Esophagus squamous epithelium (tissue), 5 donors: Measurements from ENCODE around the gene SMARCA2. TPM values are rescaled to one million over a fixed set of nuclear protein-coding genes. Genes with fewer than 3 reads are reported as not detected.

Experiments
- DNase-seq: peaks from one replicate; lab custom pipeline; 2025; lab: John Stamatoyannopoulos, UW
- H3K27ac ChIP-seq, 4 donors: fragments of 200-600 bp; sonication (generic); one replicate each; pipeline ENCODE4 v1.5.1; 2016 to 2019; ENCODE audit warnings: mild to moderate bottlenecking in 1 of 4
- H3K27me3 ChIP-seq, 4 donors: fragments of 200-600 bp; sonication (generic); 1 replicate in 3 of 4; 2 replicates in 1 of 4; pipeline versions ENCODE4 v1.5.1 to v1.6.0; 2017 to 2021; ENCODE audit warnings: antibody characterized with exemption in 1 of 4
- H3K36me3 ChIP-seq, 3 donors: fragments of 200-600 bp; sonication (generic); one replicate each; pipeline ENCODE4 v1.5.1; 2016 to 2019
- H3K4me1 ChIP-seq, 3 donors: fragments of 200-600 bp; sonication (generic); one replicate each; pipeline ENCODE4 v1.5.1; 2017 to 2019
- H3K4me3 ChIP-seq, 4 donors: fragments of 200-600 bp; sonication (generic); 1 replicate in 3 of 4; 2 replicates in 1 of 4; pipeline ENCODE4 v1.5.1; 2016 to 2019; ENCODE audit warnings: mild to moderate bottlenecking in 2 of 4, moderate library complexity in 1 of 4
- H3K9me3 ChIP-seq, 3 donors: fragments of 200-600 bp; sonication (generic); one replicate each; pipeline ENCODE4 v1.5.1; 2016 to 2019
- POLR2A ChIP-seq, 4 donors: fragments of 450-650 bp; IDR thresholded peaks; one replicate each; pipeline ENCODE4 v1.6.1; 2017; ENCODE audit warnings: antibody characterized with exemption in 4 of 4, mild to moderate bottlenecking in 4 of 4, moderate library complexity in 3 of 4
- WGBS, 2 donors: methylation state at CpG; one replicate each; pipeline ENCODE4 v1.1.5; 2018; 5-methylcytosine and 5-hydroxymethylcytosine counted together
- intact Hi-C: fragments of 100-400 bp; cut with DNase I; formaldehyde crosslinking; loops from one replicate; pipeline ENCODE4 v1.15.0; 2022
- total RNA-seq, 4 donors: library from RNA; depleted of rRNA; stranded (reverse); fragments of >200 nt; gene quantifications; one replicate each; pipeline ENCODE4 v1.1.0, GENCODE V29; 2016
- TF ChIP-seq, protein P1 (sequence below), 6 experiments: fragments of 450-650 bp in 4 of 6; fragments of 200-600 bp in 2 of 6; sonication (generic) in 2 of 6; IDR thresholded peaks; one replicate each; pipeline ENCODE4 v1.5.1; 2016 to 2019; ENCODE audit warnings: antibody characterized with exemption in 6 of 6, mild to moderate bottlenecking in 4 of 6, moderate library complexity in 4 of 6
- donor health status: DM: yes; HTN: yes; CAD: no.

The SMARCA2 gene
- total RNA-seq, 4 donors from 2014 or later = 51.0 to 93.3 (median 64.1) TPM

DNA sequence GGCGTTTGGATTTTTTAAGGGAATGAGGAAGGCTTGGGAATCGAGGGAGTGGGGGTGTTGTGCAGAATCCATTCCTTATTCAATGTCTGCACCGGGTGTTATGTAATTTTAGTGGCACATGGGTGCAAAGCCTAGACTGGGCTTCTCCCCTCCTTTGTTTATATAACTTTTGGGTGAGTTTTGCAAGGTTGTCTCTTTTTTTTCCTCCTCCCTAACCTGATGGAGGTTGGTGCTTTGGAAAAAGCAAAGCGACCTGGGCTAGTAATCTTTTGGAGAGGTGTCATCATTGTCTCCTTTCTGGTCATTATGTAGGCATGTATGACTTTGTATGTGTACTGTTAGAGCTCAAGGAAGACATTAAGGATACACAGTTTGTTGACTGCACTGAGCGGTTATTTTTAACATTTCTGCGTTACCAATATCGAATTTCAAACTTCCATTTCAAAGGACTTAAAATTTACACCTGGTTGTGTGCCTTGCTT lies 3.1 kb downstream of the SMARCA2 start:
- no peaks in the 10 kb centered on the region for H3K36me3 ChIP-seq
- peak overlapping the region; percentile 97 to 99 (median 98) for H3K27ac ChIP-seq
- intact Hi-C loops = no loop called here
- H3K4me3 ChIP-seq = peak overlapping the region; percentile 60 to 89 (median 82)
- H3K4me1 ChIP-seq = peaks cover 11 to 68% (median 31%) of the 10 kb centered on the region in 3 donors
- no peaks in the 10 kb centered on the region for H3K27me3 ChIP-seq
- TF ChIP-seq, protein P1, sequence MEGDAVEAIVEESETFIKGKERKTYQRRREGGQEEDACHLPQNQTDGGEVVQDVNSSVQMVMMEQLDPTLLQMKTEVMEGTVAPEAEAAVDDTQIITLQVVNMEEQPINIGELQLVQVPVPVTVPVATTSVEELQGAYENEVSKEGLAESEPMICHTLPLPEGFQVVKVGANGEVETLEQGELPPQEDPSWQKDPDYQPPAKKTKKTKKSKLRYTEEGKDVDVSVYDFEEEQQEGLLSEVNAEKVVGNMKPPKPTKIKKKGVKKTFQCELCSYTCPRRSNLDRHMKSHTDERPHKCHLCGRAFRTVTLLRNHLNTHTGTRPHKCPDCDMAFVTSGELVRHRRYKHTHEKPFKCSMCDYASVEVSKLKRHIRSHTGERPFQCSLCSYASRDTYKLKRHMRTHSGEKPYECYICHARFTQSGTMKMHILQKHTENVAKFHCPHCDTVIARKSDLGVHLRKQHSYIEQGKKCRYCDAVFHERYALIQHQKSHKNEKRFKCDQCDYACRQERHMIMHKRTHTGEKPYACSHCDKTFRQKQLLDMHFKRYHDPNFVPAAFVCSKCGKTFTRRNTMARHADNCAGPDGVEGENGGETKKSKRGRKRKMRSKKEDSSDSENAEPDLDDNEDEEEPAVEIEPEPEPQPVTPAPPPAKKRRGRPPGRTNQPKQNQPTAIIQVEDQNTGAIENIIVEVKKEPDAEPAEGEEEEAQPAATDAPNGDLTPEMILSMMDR (IDR thresholded peaks at IDR 0.05) = no peak
- TF ChIP-seq POLR2A (IDR thresholded peaks at IDR 0.05) = no peak
- WGBS, 2 donors = 2 to 3% methylated on average over 7 of the region's 7 CpGs
- no peak for DNase-seq
- no peaks in the 10 kb centered on the region for H3K9me3 ChIP-seq

DNA sequence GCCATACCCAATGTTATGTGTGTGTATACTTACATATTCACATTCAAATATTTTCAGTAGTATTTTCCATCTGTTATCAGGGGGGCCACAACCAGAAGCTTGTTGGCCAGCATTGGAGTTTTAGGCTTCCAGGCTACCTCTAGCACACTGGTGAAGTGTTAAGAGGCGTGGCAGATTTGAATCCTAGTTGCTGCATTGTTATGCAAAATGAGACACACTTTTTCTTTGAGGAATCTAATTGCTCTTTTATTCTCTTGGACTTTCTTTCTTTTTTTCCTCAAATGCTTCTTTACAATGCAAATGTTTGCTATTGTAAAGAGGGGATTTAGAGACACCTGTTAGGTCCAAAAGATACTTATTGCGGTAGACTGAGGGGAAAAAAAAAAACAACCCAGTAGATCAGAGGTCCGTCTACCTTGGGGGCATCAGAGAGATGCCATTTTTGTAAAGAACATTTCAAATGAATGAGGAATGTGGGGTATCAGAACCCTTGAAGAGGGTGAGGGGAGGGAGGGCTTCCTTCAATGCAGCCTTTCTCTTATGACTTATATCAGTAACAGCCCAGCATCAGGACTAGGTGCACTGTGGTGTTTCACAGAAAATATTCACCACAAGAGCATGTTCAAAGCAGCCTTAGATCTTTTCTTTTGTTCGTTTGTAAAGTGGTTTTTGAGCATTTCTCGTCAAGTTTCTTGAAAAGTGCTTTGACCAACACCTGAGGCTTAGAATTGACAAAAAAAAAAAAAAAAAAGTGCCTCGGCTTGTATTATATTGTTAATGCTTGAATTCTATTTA lies 3.8 kb downstream of the SMARCA2 start:
- TF ChIP-seq, protein P1 (IDR thresholded peaks at IDR 0.05) = no peak
- Histone ChIP-seq H3K36me3 (no peaks in the 10 kb centered on the region), H3K9me3 (no peaks in the 10 kb centered on the region), H3K4me3 (peak overlapping the region; percentile 60 to 89 (median 82)), H3K4me1 (peaks cover 11 to 68% (median 34%) of the 10 kb centered on the region in 3 donors), H3K27ac (peak overlapping the region; percentile 97 to 99 (median 98)), H3K27me3 (no peaks in the 10 kb centered on the region)
- intact Hi-C loops = no loop called here
- 10 to 13% methylated on average over 6 of the region's 6 CpGs for WGBS, 2 donors
- DNase-seq = no peak

DNA sequence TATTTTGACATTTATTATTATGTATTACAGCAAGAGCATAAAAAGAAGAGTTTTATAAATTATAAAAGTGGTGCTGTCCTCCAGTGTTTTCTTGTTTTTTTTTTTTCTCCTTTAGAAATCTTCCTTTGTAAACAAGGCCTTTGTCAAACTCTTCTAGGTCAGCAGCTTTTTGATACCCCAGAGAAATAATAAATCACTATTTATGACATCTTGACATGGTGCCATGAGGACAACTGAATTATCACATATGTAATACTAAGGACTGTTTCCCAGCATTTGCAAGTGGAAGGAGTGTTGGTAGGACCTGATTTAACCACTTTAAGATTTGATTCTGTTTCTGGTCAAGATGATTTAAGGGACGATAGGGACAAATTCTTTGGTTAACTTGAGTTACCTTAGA lies 4.6 kb downstream of the SMARCA2 start:
- 42 to 61% methylated on average over 1 of the region's 1 CpG for WGBS, 2 donors
- H3K4me3 ChIP-seq = no peak overlapping the region
- no peak for TF ChIP-seq POLR2A (IDR thresholded peaks at IDR 0.05)
- TF ChIP-seq, protein P1 (IDR thresholded peaks at IDR 0.05) = no peak
- H3K27ac ChIP-seq = peak overlapping the region in 2 of 4 donors; percentile 98 to 99
- H3K9me3 ChIP-seq = no peaks in the 10 kb centered on the region
- no peaks in the 10 kb centered on the region for H3K27me3 ChIP-seq
- H3K36me3 ChIP-seq = no peaks in the 10 kb centered on the region
- H3K4me1 ChIP-seq = peaks cover 11 to 71% (median 39%) of the 10 kb centered on the region in 3 donors
- no peak for DNase-seq
- intact Hi-C loops = no loop called here

DNA sequence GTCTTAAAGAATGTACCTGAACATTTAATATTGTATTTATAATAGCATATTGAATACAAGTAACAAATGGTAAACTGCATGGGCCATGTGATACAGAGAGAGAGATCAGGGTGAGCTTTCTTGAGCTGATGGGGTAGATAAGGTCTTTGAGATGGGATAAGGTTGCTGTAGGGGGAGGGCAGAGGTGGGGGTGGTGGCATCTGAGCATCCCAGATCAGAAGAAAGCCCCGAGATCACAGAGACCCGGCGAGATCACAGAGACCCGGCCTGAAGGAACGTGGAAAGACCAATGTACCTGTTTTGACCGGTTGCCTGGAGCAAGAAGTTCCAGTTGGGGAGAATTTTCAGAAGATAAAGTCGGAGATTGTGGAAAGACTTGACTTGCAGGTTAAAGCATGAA lies 6.6 kb downstream of the SMARCA2 start:
- H3K27ac ChIP-seq = peak overlapping the region in 1 of 4 donors; percentile 51
- no peaks in the 10 kb centered on the region for H3K9me3 ChIP-seq
- intact Hi-C loops = no loop called here
- H3K4me1 ChIP-seq = peaks cover 11 to 91% (median 45%) of the 10 kb centered on the region in 3 donors
- DNase-seq = no peak
- no peaks in the 10 kb centered on the region for H3K27me3 ChIP-seq
- 27 to 52% methylated on average over 7 of the region's 7 CpGs for WGBS, 2 donors
- no peak overlapping the region for H3K4me3 ChIP-seq
- no peaks in the 10 kb centered on the region for H3K36me3 ChIP-seq
- TF ChIP-seq POLR2A (IDR thresholded peaks at IDR 0.05) = no peak
- TF ChIP-seq, protein P1 (IDR thresholded peaks at IDR 0.05) = no peak

DNA sequence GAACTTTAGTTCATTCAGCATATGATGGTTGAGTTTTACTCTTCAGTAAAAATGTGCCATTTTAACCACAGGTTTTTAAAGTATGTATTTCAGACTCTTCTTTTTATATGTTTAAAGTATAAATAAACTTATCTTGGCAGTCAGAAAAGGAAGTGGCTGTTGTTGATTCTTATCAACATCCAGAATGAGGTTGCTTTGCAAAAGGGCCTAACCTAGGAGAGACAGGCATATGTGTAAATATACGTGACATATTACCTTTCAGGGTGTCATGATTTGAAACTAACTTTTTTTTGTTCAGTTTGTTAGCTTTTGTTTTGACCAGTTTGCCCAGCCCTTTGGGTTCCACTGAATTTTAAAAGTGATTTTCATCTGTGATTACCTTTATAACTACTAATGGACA lies 7.4 kb downstream of the SMARCA2 start:
- Histone ChIP-seq H3K27ac (peak overlapping the region in 2 of 4 donors; percentile 51 to 52), H3K9me3 (no peaks in the 10 kb centered on the region), H3K27me3 (no peaks in the 10 kb centered on the region), H3K4me1 (peaks cover 11 to 99% (median 48%) of the 10 kb centered on the region in 3 donors), H3K36me3 (no peaks in the 10 kb centered on the region), H3K4me3 (no peak overlapping the region)
- 63 to 80% methylated on average over 1 of the region's 1 CpG for WGBS, 2 donors
- DNase-seq = no peak
- intact Hi-C loops = no loop called here
- TF ChIP-seq, protein P1 (IDR thresholded peaks at IDR 0.05) = no peak
- TF ChIP-seq POLR2A (IDR thresholded peaks at IDR 0.05) = no peak
